ENCODE measurements around the gene EIF4E1B. TPM values are rescaled to one million over a fixed set of nuclear protein-coding genes. Genes with fewer than 3 reads are reported as not detected.
"Not testable (repeated sequence)": the region's sequence is repeated elsewhere in the genome, so short reads cannot be mapped to it uniquely, and the experiment has no call there.

Gene EIF4E1B, protein sequence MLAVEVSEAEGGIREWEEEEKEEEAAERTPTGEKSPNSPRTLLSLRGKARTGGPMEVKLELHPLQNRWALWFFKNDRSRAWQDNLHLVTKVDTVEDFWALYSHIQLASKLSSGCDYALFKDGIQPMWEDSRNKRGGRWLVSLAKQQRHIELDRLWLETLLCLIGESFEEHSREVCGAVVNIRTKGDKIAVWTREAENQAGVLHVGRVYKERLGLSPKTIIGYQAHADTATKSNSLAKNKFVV
- not detected for total RNA-seq

DNA sequence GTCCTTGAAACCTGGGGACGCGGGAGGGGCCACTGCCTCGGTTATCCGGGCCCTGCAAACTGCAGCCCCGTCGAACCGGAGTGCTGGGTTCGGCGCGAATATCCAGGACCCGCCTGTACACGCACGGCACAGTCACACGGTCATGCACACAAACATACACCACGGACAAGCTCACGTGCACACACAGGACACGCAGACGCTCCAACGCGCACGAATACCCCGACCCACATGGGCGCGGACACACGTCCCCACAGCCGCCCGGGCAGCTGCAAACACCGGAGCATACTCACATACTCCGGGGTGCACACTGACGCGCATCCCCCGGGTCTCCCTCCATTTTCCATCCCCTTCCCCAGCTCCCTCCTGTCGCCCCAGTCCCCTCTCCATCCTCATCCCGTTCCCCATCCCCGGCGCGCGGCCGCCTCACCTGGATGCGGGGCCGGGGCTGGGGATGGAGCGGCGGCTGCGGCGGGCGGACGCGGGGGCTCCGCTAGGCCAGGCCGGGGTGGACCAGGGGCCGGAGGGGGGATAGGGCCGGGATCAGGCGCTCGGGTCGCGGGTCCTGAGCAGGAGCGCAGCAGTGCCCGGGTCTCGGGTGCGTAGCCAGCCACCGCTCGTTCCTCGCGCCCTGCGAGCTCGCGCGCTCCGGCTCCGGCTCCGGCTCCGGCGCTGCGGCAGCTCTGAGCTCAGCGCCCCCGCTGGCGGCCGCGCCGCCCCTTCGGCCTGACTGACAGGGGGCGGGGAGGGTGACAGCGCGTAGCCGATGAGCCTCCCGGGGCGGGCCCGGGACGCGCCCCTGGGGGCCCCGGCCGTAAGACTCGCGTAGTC lies at the start of gene EIF4E1B, which contains the start of gene SNCB:
EIF4E1B (plus strand) TSS at position 823 of the 828 bp plus-strand sequence. CDS start 12,113 bp downstream, outside the sequence.
SNCB (minus strand) TSS at position 682 of the 828 bp plus-strand sequence. CDS start 880 bp downstream, outside the sequence.
- Mint-ChIP-seq H3K27me3 (peaks cover 55% of the 10 kb centered on the region), H3K4me1 (peaks cover 9% of the 10 kb centered on the region), H3K27ac (no peak within 1 kb of the TSS), H3K9me3 (ENCODE audit: low read depth) (no peaks in the 10 kb centered on the region), H3K36me3 (ENCODE audit: low read depth) (no peaks in the 10 kb centered on the region), H3K4me3 (peak within 1 kb of the TSS; percentile 13)
- peak; percentile 81 for DNase-seq
- ChIA-PET CTCF (interaction anchor here (0.6 to 2.1 kb wide), 9 partner anchors 12 to 1263 kb away, joined by 3 to 9 read pairs (median 3); partner anchors contain the start of gene TSPAN17), POLR2A (interaction anchor here (0.5 kb wide), 1 partner anchor 30 kb away, joined by 3 read pairs; no protein-coding TSS in a partner anchor)
- peak; percentile 96 for ATAC-seq
- intact Hi-C loops (cut with DNase I, micrococcal nuclease): loop anchor here in 1 of 2 experiments (1.0 kb wide), 2 partner anchors 11 to 17 kb away; partner anchors contain the start of gene TSPAN17

DNA sequence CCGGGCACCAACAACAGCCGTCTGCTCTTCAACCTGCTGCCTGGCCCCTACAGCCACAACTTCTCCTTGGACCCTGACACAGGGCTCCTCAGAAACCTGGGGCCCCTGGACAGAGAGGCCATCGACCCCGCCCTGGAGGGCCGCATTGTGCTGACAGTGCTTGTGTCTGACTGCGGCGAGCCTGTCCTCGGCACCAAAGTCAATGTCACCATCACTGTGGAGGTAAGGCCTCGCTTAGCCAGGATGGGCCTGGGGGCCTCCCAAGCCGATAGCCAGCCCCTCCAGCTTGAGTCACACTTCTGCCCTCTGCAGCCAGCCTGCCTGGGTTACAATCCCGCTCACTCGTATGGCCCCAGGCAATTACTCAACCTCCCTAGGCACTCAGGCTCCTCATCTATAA lies 49.1 kb upstream of the EIF4E1B start:
- Mint-ChIP-seq H3K27ac (no peak overlapping the region), H3K36me3 (ENCODE audit: low read depth) (peaks cover 5% of the 10 kb centered on the region), H3K4me1 (no peaks in the 10 kb centered on the region), H3K9me3 (ENCODE audit: low read depth) (peaks cover 7% of the 10 kb centered on the region), H3K4me3 (no peak overlapping the region), H3K27me3 (no peaks in the 10 kb centered on the region)
- intact Hi-C loops (cut with DNase I, micrococcal nuclease): no loop called here
- CTCF ChIA-PET: no interaction called here
- no peak for DNase-seq
- POLR2A ChIA-PET: no interaction called here
- ATAC-seq: no peak

DNA sequence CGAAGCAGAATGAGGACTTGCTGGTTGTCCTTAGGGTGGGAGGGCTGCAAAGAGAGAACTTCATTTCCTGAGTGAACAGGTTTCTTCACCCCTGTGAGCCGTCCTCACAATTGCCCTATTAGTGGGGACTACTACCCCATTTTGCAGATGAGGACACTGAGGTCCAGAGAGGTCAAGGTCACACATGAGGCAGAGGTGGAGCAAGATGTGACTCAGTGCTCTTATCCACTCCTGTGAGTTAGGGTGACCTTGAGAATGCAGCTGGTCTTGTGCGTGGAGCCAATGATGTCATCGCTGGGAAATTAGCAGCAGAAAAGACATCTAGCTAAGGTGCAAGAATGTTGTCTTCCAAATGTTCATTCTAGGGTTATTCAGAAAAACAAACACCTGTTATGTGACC lies 47.4 kb upstream of the EIF4E1B start:
- POLR2A ChIA-PET: no interaction called here
- intact Hi-C loops (cut with DNase I, micrococcal nuclease): no loop called here
- peaks cover 7% of the 10 kb centered on the region for H3K9me3 Mint-ChIP-seq (ENCODE audit: low read depth)

DNA sequence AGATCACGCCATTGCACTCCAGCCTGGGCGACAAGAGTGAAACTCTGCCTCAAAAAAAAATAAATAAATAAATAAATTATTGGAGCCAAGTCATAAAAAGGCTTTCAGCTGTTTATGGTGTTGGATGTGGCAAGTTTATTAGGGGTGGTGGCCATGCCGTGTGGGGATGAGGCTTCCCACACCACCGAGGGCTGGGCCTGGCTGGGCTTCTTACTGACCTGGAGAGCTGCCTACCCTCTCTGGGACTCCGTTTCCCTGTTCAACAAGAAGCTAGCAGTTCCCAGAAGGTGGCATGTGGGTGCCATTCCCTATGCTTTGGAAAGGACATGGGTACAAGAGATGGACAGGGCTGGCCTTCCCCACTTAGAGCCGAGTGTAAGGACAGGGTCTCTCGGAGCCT lies 43.1 kb upstream of the EIF4E1B start:
- DNase-seq: no peak
- no peaks in the 10 kb centered on the region for H3K4me1 Mint-ChIP-seq
- no peak overlapping the region for H3K27ac Mint-ChIP-seq
- H3K36me3 Mint-ChIP-seq (ENCODE audit: low read depth): peaks cover 5% of the 10 kb centered on the region
- no peak for ATAC-seq
- intact Hi-C loops (cut with DNase I, micrococcal nuclease): no loop called here
- H3K9me3 Mint-ChIP-seq (ENCODE audit: low read depth): peaks cover 7% of the 10 kb centered on the region
- H3K27me3 Mint-ChIP-seq: no peaks in the 10 kb centered on the region
- CTCF ChIA-PET: interaction anchor here (1.2 kb wide), 1 partner anchor 9 kb away, joined by 3 read pairs; no protein-coding TSS in a partner anchor
- POLR2A ChIA-PET: no interaction called here
- H3K4me3 Mint-ChIP-seq: no peak overlapping the region

More for the DNA sequence above, 47.4 kb upstream of the EIF4E1B start:
- Mint-ChIP-seq H3K4me3 (no peak overlapping the region), H3K27me3 (no peaks in the 10 kb centered on the region), H3K36me3 (ENCODE audit: low read depth) (peaks cover 5% of the 10 kb centered on the region), H3K4me1 (no peaks in the 10 kb centered on the region), H3K27ac (no peak overlapping the region)
- no peak for DNase-seq
- CTCF ChIA-PET: no interaction called here
- ATAC-seq: no peak

DNA sequence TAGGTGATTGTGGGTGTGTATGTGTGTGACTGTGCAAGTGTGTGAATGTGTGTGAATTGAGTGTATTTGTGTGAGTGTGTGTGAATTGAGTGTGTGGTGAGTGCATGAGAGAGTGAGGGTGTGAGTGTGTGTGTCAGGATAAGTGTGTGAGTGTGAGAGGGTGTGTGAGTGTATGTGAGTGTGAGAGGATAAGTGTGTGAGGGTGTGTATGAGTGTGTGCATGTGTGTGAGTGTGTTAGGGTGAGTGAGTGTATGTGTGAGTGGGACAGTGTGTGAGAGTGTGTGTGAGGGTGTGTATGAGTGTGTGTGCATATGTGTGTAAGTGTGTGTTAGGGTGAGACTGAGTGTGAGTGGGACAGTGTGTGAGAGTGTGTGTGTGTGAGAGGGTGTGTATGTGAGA lies 42.2 kb upstream of the EIF4E1B start:
- Mint-ChIP-seq H3K4me3 (no peak overlapping the region), H3K4me1 (no peaks in the 10 kb centered on the region), H3K36me3 (ENCODE audit: low read depth) (peaks cover 5% of the 10 kb centered on the region), H3K9me3 (ENCODE audit: low read depth) (peaks cover 7% of the 10 kb centered on the region), H3K27ac (no peak overlapping the region), H3K27me3 (no peaks in the 10 kb centered on the region)
- ChIA-PET CTCF (no interaction called here), POLR2A (no interaction called here)
- DNase-seq: no peak
- intact Hi-C loops (cut with DNase I, micrococcal nuclease): no loop called here
- no peak for ATAC-seq

DNA sequence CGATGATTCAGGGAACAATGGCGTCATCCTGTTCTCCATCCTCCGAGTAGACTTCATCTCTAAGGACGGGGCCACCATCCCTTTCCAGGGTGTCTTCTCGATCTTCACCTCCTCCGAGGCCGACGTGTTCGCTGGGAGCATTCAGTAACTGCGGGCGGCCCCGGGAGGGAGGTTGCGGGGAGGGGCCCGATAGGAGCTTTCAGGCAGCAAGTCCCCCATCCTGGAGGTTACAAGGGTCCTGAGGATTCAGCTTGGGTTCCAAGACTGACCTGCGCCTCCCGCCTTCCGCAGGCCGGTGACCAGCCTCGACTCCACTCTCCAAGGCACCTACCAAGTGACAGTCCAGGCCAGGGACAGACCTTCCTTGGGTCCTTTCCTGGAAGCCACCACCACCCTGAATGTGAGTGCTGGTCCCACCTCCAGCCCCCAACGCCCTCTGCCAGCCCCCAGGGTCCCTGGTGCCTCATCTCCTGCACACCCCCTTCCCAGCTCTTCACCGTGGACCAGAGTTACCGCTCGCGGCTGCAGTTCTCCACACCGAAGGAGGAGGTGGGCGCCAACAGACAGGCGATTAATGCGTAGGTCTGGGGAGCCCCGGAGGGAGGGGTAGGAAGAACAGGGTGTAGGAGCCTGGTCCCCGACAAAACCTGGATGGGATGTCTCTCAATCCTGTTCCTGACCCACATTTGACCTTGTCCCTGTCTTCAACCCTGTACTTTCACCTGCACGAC lies 41.3 kb upstream of the EIF4E1B start:
- intact Hi-C loops (cut with DNase I, micrococcal nuclease): no loop called here
- ChIA-PET POLR2A (no interaction called here), CTCF (no interaction called here)
- peaks cover 5% of the 10 kb centered on the region for H3K36me3 Mint-ChIP-seq (ENCODE audit: low read depth)
- peaks cover 7% of the 10 kb centered on the region for H3K9me3 Mint-ChIP-seq (ENCODE audit: low read depth)
- H3K27me3 Mint-ChIP-seq: no peaks in the 10 kb centered on the region
- H3K27ac Mint-ChIP-seq: no peak overlapping the region
- no peak overlapping the region for H3K4me3 Mint-ChIP-seq
- ATAC-seq (no peak), DNase-seq (no peak)
- no peaks in the 10 kb centered on the region for H3K4me1 Mint-ChIP-seq

DNA sequence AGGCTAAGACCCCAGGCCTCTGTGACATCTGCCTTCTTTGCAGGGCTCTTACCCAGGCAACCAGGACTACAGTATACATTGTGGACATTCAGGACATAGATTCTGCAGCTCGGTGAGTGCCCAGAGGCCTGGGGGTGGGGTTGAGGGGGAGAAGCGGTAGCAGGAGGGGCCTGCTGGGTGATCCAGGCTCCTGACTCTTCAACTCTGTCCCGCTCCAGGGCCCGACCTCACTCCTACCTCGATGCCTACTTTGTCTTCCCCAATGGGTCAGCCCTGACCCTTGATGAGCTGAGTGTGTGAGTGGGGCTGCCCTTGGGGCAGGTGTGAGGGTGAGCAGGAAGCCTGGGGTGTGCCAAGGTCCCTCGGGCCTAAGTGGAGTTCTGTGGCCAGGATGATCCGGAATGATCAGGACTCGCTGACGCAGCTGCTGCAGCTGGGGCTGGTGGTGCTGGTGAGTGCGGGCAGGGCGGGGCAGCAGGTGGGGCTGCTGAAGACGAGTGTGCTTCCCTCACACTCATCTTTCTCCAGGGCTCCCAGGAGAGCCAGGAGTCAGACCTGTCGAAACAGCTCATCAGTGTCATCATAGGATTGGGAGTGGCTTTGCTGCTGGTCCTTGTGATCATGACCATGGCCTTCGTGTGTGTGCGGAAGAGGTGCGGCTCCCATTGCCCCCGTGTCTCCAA lies 40.3 kb upstream of the EIF4E1B start:
- peaks cover 6% of the 10 kb centered on the region for H3K9me3 Mint-ChIP-seq (ENCODE audit: low read depth)
- ChIA-PET CTCF (interaction anchor here (0.6 to 0.8 kb wide), 2 partner anchors 19 to 70 kb away, joined by 3 to 4 read pairs; no protein-coding TSS in a partner anchor), POLR2A (no interaction called here)
- peaks cover 4% of the 10 kb centered on the region for H3K36me3 Mint-ChIP-seq (ENCODE audit: low read depth)
- intact Hi-C loops (cut with DNase I, micrococcal nuclease): no loop called here
- H3K4me1 Mint-ChIP-seq: no peaks in the 10 kb centered on the region
- ATAC-seq (no peak), DNase-seq (no peak)
- no peak overlapping the region for H3K4me3 Mint-ChIP-seq
- no peaks in the 10 kb centered on the region for H3K27me3 Mint-ChIP-seq
- H3K27ac Mint-ChIP-seq: no peak overlapping the region

DNA sequence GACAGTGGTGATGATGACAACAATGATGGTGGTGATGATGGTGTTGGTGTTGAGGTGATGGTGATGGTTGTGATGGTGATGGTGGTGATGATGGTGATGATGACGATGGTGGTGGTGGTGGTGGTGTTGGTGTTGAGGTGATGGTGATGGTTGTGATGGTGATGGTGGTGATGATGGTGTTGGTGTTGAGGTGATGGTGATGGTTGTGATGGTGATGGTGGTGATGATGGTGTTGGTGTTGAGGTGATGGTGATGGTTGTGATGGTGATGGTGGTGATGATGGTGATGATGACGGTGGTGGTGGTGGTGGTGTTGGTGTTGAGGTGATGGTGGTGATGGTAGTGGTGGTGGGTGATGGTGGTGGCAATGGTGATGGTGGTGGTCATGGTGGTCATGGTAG lies 38.8 kb upstream of the EIF4E1B start:
- POLR2A ChIA-PET; H3K9me3 Mint-ChIP-seq (ENCODE audit: low read depth); H3K27me3 Mint-ChIP-seq; DNase-seq; H3K36me3 Mint-ChIP-seq (ENCODE audit: low read depth); intact Hi-C loops (cut with DNase I, micrococcal nuclease); H3K4me3 Mint-ChIP-seq; ATAC-seq; H3K27ac Mint-ChIP-seq; CTCF ChIA-PET; H3K4me1 Mint-ChIP-seq: not testable (repeated sequence)

DNA sequence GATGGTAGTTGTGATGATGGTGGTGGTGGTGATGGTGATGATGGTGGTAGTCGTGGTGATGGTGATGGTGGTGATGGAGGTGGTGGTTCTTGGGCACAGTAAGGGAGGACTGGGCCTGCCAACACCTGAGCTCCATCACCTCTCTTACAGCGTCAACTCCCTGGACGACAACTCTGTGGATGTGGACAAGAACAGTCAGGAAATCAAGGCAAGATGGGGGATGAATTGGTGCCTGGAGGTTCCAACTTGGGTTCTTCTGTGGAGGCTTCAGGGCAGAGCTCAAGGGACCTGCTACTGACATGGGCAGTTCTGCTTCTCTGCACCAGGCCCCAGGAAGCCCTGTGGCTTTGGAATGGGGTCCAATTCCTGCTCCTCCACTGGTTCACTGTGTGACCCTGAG lies 37.9 kb upstream of the EIF4E1B start:
- POLR2A ChIA-PET: no interaction called here
- Mint-ChIP-seq H3K27me3 (no peaks in the 10 kb centered on the region), H3K36me3 (ENCODE audit: low read depth) (no peaks in the 10 kb centered on the region), H3K4me1 (peaks cover 5% of the 10 kb centered on the region), H3K4me3 (no peak overlapping the region), H3K9me3 (ENCODE audit: low read depth) (no peaks in the 10 kb centered on the region), H3K27ac (no peak overlapping the region)
- CTCF ChIA-PET: interaction anchor here (1.0 kb wide), 1 partner anchor 14 kb away, joined by 4 read pairs; no protein-coding TSS in a partner anchor
- intact Hi-C loops (cut with DNase I, micrococcal nuclease): no loop called here
- ATAC-seq (no peak), DNase-seq (no peak)

DNA sequence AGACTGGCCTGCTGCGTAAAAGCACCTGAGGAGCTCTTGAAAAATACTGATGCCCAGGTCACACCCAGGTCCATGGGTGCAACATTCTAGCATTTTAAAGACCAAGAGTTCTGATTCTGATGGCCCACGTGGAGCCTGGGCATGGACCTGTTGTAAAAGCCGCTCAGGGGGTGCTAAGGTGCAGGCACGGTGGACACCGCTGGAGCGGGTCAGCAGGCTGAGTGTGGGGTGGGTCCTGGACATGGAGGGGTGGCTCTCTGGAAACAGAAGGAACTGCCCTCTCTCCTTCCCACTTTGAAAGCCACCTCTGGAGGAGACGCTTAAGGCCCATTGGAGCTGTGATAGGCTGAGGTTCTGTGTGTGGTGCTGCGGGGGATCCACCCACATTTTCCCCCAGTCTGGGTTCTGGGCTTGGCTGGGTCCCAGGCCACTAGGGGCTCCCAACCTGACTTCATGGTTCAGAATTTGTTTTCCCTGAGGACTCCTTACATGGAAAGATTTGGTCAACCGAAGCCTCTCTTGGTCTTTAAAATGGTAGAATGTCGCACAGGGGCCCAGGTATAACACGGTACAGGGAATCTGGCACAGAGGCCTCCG lies 37.1 kb upstream of the EIF4E1B start:
- Mint-ChIP-seq H3K36me3 (ENCODE audit: low read depth) (no peaks in the 10 kb centered on the region), H3K27me3 (no peaks in the 10 kb centered on the region), H3K27ac (no peak overlapping the region), H3K9me3 (ENCODE audit: low read depth) (no peaks in the 10 kb centered on the region), H3K4me1 (peaks cover 5% of the 10 kb centered on the region), H3K4me3 (no peak overlapping the region)
- no peak for DNase-seq
- CTCF ChIA-PET: interaction anchor here (0.5 to 1.0 kb wide), 2 partner anchors 15 to 24 kb away, joined by 3 to 4 read pairs; no protein-coding TSS in a partner anchor
- POLR2A ChIA-PET: no interaction called here
- intact Hi-C loops (cut with DNase I, micrococcal nuclease): no loop called here
- ATAC-seq: no peak
